SK-N-MC (cell line): ENCODE data around the gene ASXL2.

Experiments
- EZH2 ChIP-seq: fragments of 200-600 bp; sonication (generic); IDR thresholded peaks from one replicate; pipeline ENCODE4 v1.6.1; 2017; ENCODE audit warnings: antibody characterized with exemption
- FOXP2 ChIP-seq: optimal IDR thresholded peaks from 2 replicates; pipeline ENCODE3; 2011; ENCODE audit warnings: mild to moderate bottlenecking, moderate library complexity; ENCODE audit not compliant: insufficient read depth; ENCODE audit errors: extremely low read length, control extremely low read depth
- POLR2AphosphoS5 ChIP-seq: IDR thresholded peaks from 2 replicates; pipeline ENCODE4 v1.6.1; 2012; ENCODE audit warnings: mild to moderate bottlenecking, low read depth, low read length, borderline replicate concordance

GRCh38 chr2:25772078-25772477, 106.2 kb downstream of the ASXL2 start:
- TF ChIP-seq POLR2AphosphoS5 (no peak), EZH2 (no peak), FOXP2 (no peak)
